AG04449 (cell line): ENCODE measurements around the gene DNAH12.
"Not testable (repeated sequence)": the region's sequence is repeated elsewhere in the genome, so short reads cannot be mapped to it uniquely, and the experiment has no call there.

Source experiments
- CTCF ChIA-PET: fragments of 350-600 bp; formaldehyde crosslinking; extraction: SDS; loops from one replicate; lab custom pipeline; 2021; ENCODE audit warnings: antibody characterized with exemption; lab: Yijun Ruan, JAX
- POLR2A ChIA-PET: fragments of 400-600, 350-600 bp; formaldehyde crosslinking; extraction: SDS; loops from one replicate; lab custom pipeline; 2020; ENCODE audit warnings: antibody characterized with exemption, inconsistent platforms; lab: Yijun Ruan, JAX
- DNase-seq: peaks from one replicate; pipeline ENCODE4 v3.0.0-alpha.2; 2010; ENCODE audit warnings: low read depth, low spot score
- H3K4me3 ChIP-seq: 2 replicates; pipeline ENCODE4 v1.5.1; 2011; ENCODE audit warnings: low read depth, mild to moderate bottlenecking, control low read depth, low read length
- CTCF ChIP-seq: IDR thresholded peaks from one replicate; pipeline ENCODE4 v1.5.1; 2011; ENCODE audit warnings: mild to moderate bottlenecking, moderate library complexity, low read length, control low read depth, inconsistent platforms; ENCODE audit not compliant: insufficient read depth; ENCODE audit errors: missing control alignments

DNAH12 gene

GRCh38 chr3:57464011-57464410 is 80.1 kb downstream of the DNAH12 start:
- CTCF ChIA-PET = no interaction called here
- H3K4me3 ChIP-seq = no peak overlapping the region
- no peak for DNase-seq
- no peak for TF ChIP-seq CTCF
- POLR2A ChIA-PET = no interaction called here

GRCh38 chr3:57451150-57451846 is 92.8 kb downstream of the DNAH12 start:
- DNase-seq = no peak
- ChIA-PET POLR2A (no interaction called here), CTCF (no interaction called here)
- no peak overlapping the region for H3K4me3 ChIP-seq
- no peak for TF ChIP-seq CTCF

GRCh38 chr3:57449276-57449847 is 94.8 kb downstream of the DNAH12 start:
- H3K4me3 ChIP-seq, CTCF ChIA-PET, POLR2A ChIA-PET, DNase-seq: not testable (repeated sequence)

- POLR2A ChIA-PET, H3K4me3 ChIP-seq, DNase-seq: not testable (repeated sequence)
- CTCF ChIA-PET = interaction anchor here (3.3 kb wide), 1 partner anchor 15 kb away, joined by 10 read pairs; no protein-coding TSS in a partner anchor
Measured at GRCh38 chr3:57448489-57448888, 95.7 kb downstream of the DNAH12 start.

GRCh38 chr3:57446318-57446841 is 97.8 kb downstream of the DNAH12 start:
- no peak overlapping the region for H3K4me3 ChIP-seq
- ChIA-PET POLR2A (no interaction called here), CTCF (interaction anchor here (3.3 kb wide), 1 partner anchor 12 kb away, joined by 10 read pairs; no protein-coding TSS in a partner anchor)

GRCh38 chr3:57444469-57444868 is 99.7 kb downstream of the DNAH12 start:
- CTCF ChIA-PET = no interaction called here
- TF ChIP-seq CTCF = no peak
- no peak overlapping the region for H3K4me3 ChIP-seq
- no peak for DNase-seq
- POLR2A ChIA-PET = no interaction called here

More at GRCh38 chr3:57446318-57446841, 97.8 kb downstream of the DNAH12 start:
- DNase-seq = no peak
- no peak for TF ChIP-seq CTCF

GRCh38 chr3:57440144-57440543 is 104.0 kb downstream of the DNAH12 start:
- POLR2A ChIA-PET, CTCF ChIA-PET, H3K4me3 ChIP-seq, DNase-seq: not testable (repeated sequence)

GRCh38 chr3:57438460-57438859 is 105.7 kb downstream of the DNAH12 start:
- H3K4me3 ChIP-seq, DNase-seq, CTCF ChIA-PET, POLR2A ChIA-PET: not testable (repeated sequence)
